Neutrophil (primary cell): ENCODE measurements around the gene VWCE.

Experiments
- H3K27ac ChIP-seq: fragments of 200-600 bp; sonication (generic); 2 replicates; pipeline ENCODE4 v1.5.1; 2016; ENCODE audit warnings: mild to moderate bottlenecking, moderate library complexity
- H3K27me3 ChIP-seq: fragments of 200-600 bp; sonication (generic); 2 replicates; pipeline ENCODE4 v1.6.0; 2016; ENCODE audit warnings: mild to moderate bottlenecking
- H3K36me3 ChIP-seq: fragments of 200-600 bp; sonication (generic); 2 replicates; pipeline ENCODE4 v1.5.1; 2017
- H3K4me1 ChIP-seq, 2 experiments: fragments of 200-600 bp in 1 of 2; sonication (generic) in 1 of 2; 1 replicate in 1 of 2; 2 replicates in 1 of 2; pipeline versions ENCODE4 v1.5.1 to v1.6.1; 2013 to 2016; ENCODE audit warnings: low read depth in 1 of 2, low read length in 1 of 2, mild to moderate bottlenecking in 1 of 2, moderate library complexity in 1 of 2; ENCODE audit not compliant: control insufficient read depth in 1 of 2, insufficient read depth in 1 of 2
- H3K4me3 ChIP-seq, 2 experiments: fragments of 200-600 bp in 1 of 2; sonication (generic) in 1 of 2; 1 replicate in 1 of 2; 2 replicates in 1 of 2; pipeline ENCODE4 v1.5.1; 2013 to 2016; ENCODE audit warnings: low read depth in 1 of 2, low read length in 1 of 2, mild to moderate bottlenecking in 1 of 2, moderate library complexity in 1 of 2
- H3K9me3 ChIP-seq: fragments of 200-600 bp; sonication (generic); 2 replicates; pipeline ENCODE4 v1.5.1; 2016
- CTCF ChIP-seq: fragments of 200-600 bp; sonication (generic); IDR thresholded peaks from 2 replicates; pipeline ENCODE4 v1.5.1; 2016; ENCODE audit warnings: antibody characterized with exemption

The VWCE gene

GRCh38 chr11:61334434-61335354 is 39.6 kb upstream of the VWCE start:
- Histone ChIP-seq H3K9me3 (no peaks in the 10 kb centered on the region), H3K36me3 (peaks cover 15% of the 10 kb centered on the region), H3K4me1 (peaks cover 25 to 26% of the 10 kb centered on the region in 2 experiments), H3K27ac (peak overlapping the region; percentile 68), H3K4me3 (no peak overlapping the region), H3K27me3 (no peaks in the 10 kb centered on the region)
- TF ChIP-seq CTCF: no peak

- Histone ChIP-seq H3K27me3 (no peaks in the 10 kb centered on the region), H3K27ac (peak overlapping the region; percentile 68), H3K9me3 (no peaks in the 10 kb centered on the region), H3K4me1 (peaks cover 25 to 26% of the 10 kb centered on the region in 2 experiments), H3K4me3 (peak overlapping the region; percentile 73 to 98), H3K36me3 (peaks cover 16% of the 10 kb centered on the region)
- TF ChIP-seq CTCF: no peak
Observed at GRCh38 chr11:61333550-61334433, 38.7 kb upstream of the VWCE start.

GRCh38 chr11:61332797-61333549 is 37.9 kb upstream of the VWCE start, which contains the start of the genes DDB1 and TKFC:
Gene DDB1, minus strand, starts transcription at chr11:61333105. Its CDS starts 137 bp downstream, at chr11:61332968.
Gene TKFC, plus strand, starts transcription at chr11:61333228. Its CDS starts 1,501 bp downstream, at chr11:61334729.
- peak; percentile 46 for TF ChIP-seq CTCF
- Histone ChIP-seq H3K9me3 (no peaks in the 10 kb centered on the region), H3K36me3 (peaks cover 20% of the 10 kb centered on the region), H3K27me3 (no peaks in the 10 kb centered on the region), H3K27ac (peak within 1 kb of the TSS; percentile 68), H3K4me3 (peak within 1 kb of the TSS; percentile 73 to 98), H3K4me1 (peaks cover 25 to 26% of the 10 kb centered on the region in 2 experiments)

GRCh38 chr11:61332281-61332796 is 37.2 kb upstream of the VWCE start:
- H3K4me1 ChIP-seq: peaks cover 25 to 26% of the 10 kb centered on the region in 2 experiments
- TF ChIP-seq CTCF: no peak
- no peaks in the 10 kb centered on the region for H3K9me3 ChIP-seq
- H3K4me3 ChIP-seq: peak overlapping the region; percentile 73 to 98
- H3K27me3 ChIP-seq: no peaks in the 10 kb centered on the region
- H3K27ac ChIP-seq: peak overlapping the region; percentile 68
- peaks cover 24% of the 10 kb centered on the region for H3K36me3 ChIP-seq
